Choroid plexus epithelial cell (primary cell): ENCODE results near the gene FLVCR1.

ENCODE experiments used
- DNase-seq: peaks from one replicate; pipeline ENCODE4 v3.0.0-alpha.2; 2010; ENCODE audit warnings: low read depth
- H3K4me3 ChIP-seq: 2 replicates; pipeline ENCODE4 v1.5.1; 2011; ENCODE audit warnings: low read depth, mild to moderate bottlenecking, control low read depth, low read length, moderate library complexity
- TF ChIP-seq, protein P1 (sequence below): conservative IDR thresholded peaks from 2 replicates; pipeline ENCODE4 v1.5.1; 2011; ENCODE audit warnings: low read depth, mild to moderate bottlenecking, control low read depth, inconsistent platforms, low read length, moderate library complexity

The FLVCR1 gene

DNA sequence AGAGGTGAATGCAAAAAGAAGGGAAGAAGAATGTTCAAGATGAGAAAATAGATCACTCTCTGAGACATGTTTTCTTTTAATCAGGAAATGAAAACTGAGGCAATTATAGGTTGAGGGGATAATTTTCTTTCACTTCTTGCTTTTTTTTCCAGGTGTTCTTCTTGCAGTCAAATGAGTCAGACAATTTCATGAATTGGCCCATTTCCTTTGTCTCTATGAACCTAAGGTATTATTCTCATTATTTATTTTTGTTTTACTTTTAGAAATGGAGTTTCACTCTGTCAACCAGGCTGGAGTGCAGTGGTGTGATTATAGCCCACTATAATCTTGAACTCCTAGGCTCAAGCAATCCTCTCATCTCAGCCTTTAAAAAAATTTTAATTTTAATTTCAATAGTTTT lies 88.8 kb downstream of the FLVCR1 start:
- TF ChIP-seq, protein P1, sequence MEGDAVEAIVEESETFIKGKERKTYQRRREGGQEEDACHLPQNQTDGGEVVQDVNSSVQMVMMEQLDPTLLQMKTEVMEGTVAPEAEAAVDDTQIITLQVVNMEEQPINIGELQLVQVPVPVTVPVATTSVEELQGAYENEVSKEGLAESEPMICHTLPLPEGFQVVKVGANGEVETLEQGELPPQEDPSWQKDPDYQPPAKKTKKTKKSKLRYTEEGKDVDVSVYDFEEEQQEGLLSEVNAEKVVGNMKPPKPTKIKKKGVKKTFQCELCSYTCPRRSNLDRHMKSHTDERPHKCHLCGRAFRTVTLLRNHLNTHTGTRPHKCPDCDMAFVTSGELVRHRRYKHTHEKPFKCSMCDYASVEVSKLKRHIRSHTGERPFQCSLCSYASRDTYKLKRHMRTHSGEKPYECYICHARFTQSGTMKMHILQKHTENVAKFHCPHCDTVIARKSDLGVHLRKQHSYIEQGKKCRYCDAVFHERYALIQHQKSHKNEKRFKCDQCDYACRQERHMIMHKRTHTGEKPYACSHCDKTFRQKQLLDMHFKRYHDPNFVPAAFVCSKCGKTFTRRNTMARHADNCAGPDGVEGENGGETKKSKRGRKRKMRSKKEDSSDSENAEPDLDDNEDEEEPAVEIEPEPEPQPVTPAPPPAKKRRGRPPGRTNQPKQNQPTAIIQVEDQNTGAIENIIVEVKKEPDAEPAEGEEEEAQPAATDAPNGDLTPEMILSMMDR = no peak
- H3K4me3 ChIP-seq = no peak overlapping the region
- no peak for DNase-seq
